GM12874 (cell line): ENCODE results near the gene SKAP2.

Experiments
- CTCF ChIP-seq: IDR thresholded peaks from 2 replicates; pipeline ENCODE4 v1.5.1; 2011; ENCODE audit warnings: low read depth, mild to moderate bottlenecking, control low read depth, low read length, moderate library complexity; ENCODE audit not compliant: insufficient read depth

The SKAP2 gene

GRCh38 chr7:26699766-26700165 is 164.6 kb downstream of the SKAP2 start:
- TF ChIP-seq CTCF = no peak

GRCh38 chr7:26698806-26699205 is 165.6 kb downstream of the SKAP2 start:
- TF ChIP-seq CTCF = no peak

- TF ChIP-seq CTCF = no peak
These were observed 166.2 kb downstream of the SKAP2 start for GRCh38 chr7:26698194-26698593.

GRCh38 chr7:26696978-26697377 is 167.4 kb downstream of the SKAP2 start:
- no peak for TF ChIP-seq CTCF

GRCh38 chr7:26696161-26696560 is 168.2 kb downstream of the SKAP2 start:
- TF ChIP-seq CTCF = no peak

- TF ChIP-seq CTCF = no peak
These were observed 169.7 kb downstream of the SKAP2 start for GRCh38 chr7:26694713-26695112.

GRCh38 chr7:26694141-26694540 is 170.2 kb downstream of the SKAP2 start:
- TF ChIP-seq CTCF = no peak

GRCh38 chr7:26691886-26692285 is 172.5 kb downstream of the SKAP2 start:
- no peak for TF ChIP-seq CTCF
